Esophagus squamous epithelium (tissue), 4 donors: ENCODE results near the gene TGFBR3.

Experiments used
- POLR2A ChIP-seq, 4 donors: fragments of 450-650 bp; IDR thresholded peaks; one replicate each; pipeline ENCODE4 v1.6.1; 2017; ENCODE audit warnings: antibody characterized with exemption in 4 of 4, mild to moderate bottlenecking in 4 of 4, moderate library complexity in 3 of 4
- TF ChIP-seq, protein P1 (sequence below), 6 experiments: fragments of 450-650 bp in 4 of 6; fragments of 200-600 bp in 2 of 6; sonication (generic) in 2 of 6; IDR thresholded peaks; one replicate each; pipeline ENCODE4 v1.5.1; 2016 to 2019; ENCODE audit warnings: antibody characterized with exemption in 6 of 6, mild to moderate bottlenecking in 4 of 6, moderate library complexity in 4 of 6

DNA sequence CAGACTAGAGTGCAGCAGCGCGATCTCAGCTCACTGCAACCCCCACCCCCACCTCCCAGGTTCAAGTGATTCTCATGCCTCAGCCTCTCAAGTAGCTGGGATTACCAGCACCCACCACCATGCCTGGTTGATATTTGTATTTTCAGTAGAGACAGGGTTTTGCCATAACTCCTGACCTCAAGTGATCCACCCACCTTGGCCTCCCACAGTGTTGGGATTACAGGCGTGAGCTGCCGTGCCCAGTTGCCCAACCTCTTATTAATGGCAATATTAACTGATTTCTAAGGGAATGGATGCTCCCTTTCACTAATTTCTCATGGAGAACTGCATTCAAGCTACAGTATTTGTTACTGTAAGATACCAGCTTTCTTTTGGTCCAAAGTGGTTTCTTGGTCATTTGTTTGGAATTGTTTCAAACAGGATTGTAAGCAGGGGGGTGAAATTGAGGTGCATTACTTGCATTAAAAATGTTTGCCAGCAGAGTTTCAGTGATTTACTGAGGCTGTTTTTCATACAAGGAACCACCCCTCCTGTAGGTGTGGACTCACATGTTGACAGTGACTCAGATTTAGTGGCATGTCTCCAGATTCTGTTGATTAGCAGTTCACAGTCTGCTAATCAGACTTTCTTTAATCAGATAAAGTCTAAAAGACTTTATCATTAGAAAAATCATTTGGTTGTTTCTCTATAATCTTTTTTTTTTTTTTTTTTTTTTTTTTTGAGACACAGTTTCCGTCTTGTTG, 3.9 kb upstream of the TGFBR3 start:
- no peak for TF ChIP-seq POLR2A (IDR thresholded peaks at IDR 0.05)
- TF ChIP-seq, protein P1, sequence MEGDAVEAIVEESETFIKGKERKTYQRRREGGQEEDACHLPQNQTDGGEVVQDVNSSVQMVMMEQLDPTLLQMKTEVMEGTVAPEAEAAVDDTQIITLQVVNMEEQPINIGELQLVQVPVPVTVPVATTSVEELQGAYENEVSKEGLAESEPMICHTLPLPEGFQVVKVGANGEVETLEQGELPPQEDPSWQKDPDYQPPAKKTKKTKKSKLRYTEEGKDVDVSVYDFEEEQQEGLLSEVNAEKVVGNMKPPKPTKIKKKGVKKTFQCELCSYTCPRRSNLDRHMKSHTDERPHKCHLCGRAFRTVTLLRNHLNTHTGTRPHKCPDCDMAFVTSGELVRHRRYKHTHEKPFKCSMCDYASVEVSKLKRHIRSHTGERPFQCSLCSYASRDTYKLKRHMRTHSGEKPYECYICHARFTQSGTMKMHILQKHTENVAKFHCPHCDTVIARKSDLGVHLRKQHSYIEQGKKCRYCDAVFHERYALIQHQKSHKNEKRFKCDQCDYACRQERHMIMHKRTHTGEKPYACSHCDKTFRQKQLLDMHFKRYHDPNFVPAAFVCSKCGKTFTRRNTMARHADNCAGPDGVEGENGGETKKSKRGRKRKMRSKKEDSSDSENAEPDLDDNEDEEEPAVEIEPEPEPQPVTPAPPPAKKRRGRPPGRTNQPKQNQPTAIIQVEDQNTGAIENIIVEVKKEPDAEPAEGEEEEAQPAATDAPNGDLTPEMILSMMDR (IDR thresholded peaks at IDR 0.05), result peak in 1 of 6 experiments; percentile 15
